GM23248 (cell line): ENCODE data around the gene SARS2. TPM values are rescaled to one million over a fixed set of nuclear protein-coding genes. Genes with fewer than 3 reads are reported as not detected.

Experiments
- DNase-seq: peaks from one replicate; pipeline ENCODE4 v3.0.0-alpha.2; 2015
- H2AFZ ChIP-seq: fragments of 200-600 bp; sonication (generic); 2 replicates; pipeline ENCODE4 v1.6.1; 2016; ENCODE audit warnings: antibody characterized with exemption
- H3F3A ChIP-seq: fragments of 200-600 bp; sonication (generic); 2 replicates; pipeline ENCODE4 v1.6.1; 2016; ENCODE audit warnings: mild to moderate bottlenecking, antibody characterized with exemption, mixed run types; ENCODE audit not compliant: insufficient read depth
- H3K27ac ChIP-seq: fragments of 200-600 bp; sonication (generic); 2 replicates; pipeline ENCODE4 v1.5.1; 2016; ENCODE audit warnings: mild to moderate bottlenecking
- H3K27me3 ChIP-seq: fragments of 200-600 bp; sonication (generic); replicated peaks from 2 replicates; pipeline ENCODE4 v1.6.1; 2016; ENCODE audit warnings: mild to moderate bottlenecking; ENCODE audit not compliant: insufficient read depth
- H3K36me3 ChIP-seq: fragments of 200-600 bp; sonication (generic); 2 replicates; pipeline ENCODE4 v1.6.1; 2016; ENCODE audit warnings: low read depth, mild to moderate bottlenecking
- H3K4me1 ChIP-seq: fragments of 200-600 bp; sonication (generic); 2 replicates; pipeline ENCODE4 v1.6.1; 2016; ENCODE audit warnings: mild to moderate bottlenecking; ENCODE audit not compliant: insufficient read depth
- H3K4me2 ChIP-seq: fragments of 200-600 bp; sonication (generic); one replicate; pipeline ENCODE4 v1.6.1; 2016; ENCODE audit warnings: mild to moderate bottlenecking; ENCODE audit not compliant: unreplicated experiment
- H3K4me3 ChIP-seq: fragments of 200-600 bp; sonication (generic); 2 replicates; pipeline ENCODE4 v1.5.1; 2016; ENCODE audit warnings: mild to moderate bottlenecking
- H3K79me2 ChIP-seq: fragments of 200-600 bp; sonication (generic); 2 replicates; pipeline ENCODE4 v1.6.1; 2016; ENCODE audit warnings: mild to moderate bottlenecking; ENCODE audit not compliant: insufficient read depth
- H3K9ac ChIP-seq: fragments of 200-600 bp; sonication (generic); 2 replicates; pipeline ENCODE4 v1.6.1; 2016; ENCODE audit warnings: mild to moderate bottlenecking
- H3K9me2 ChIP-seq: fragments of 200-600 bp; sonication (generic); 2 replicates; pipeline ENCODE4 v1.6.1; 2016; ENCODE audit warnings: mixed run types, mild to moderate bottlenecking, moderate library complexity; ENCODE audit not compliant: insufficient read depth
- H3K9me3 ChIP-seq: fragments of 200-600 bp; sonication (generic); one replicate; pipeline ENCODE4 v1.6.1; 2017; ENCODE audit warnings: low read depth
- H4K20me1 ChIP-seq: fragments of 200-600 bp; sonication (generic); 2 replicates; pipeline ENCODE4 v1.6.0; 2016; ENCODE audit not compliant: insufficient read depth
- EZH2 ChIP-seq: fragments of 200-600 bp; sonication (generic); IDR thresholded peaks from 2 replicates; pipeline ENCODE4 v1.6.1; 2018; ENCODE audit warnings: antibody characterized with exemption, mild to moderate bottlenecking; ENCODE audit not compliant: insufficient read depth, poor library complexity, severe bottlenecking
- EZH2phosphoT487 ChIP-seq: fragments of 200-600 bp; sonication (generic); IDR thresholded peaks from 2 replicates; pipeline ENCODE4 v1.6.1; 2018; ENCODE audit warnings: antibody characterized with exemption, moderate library complexity, mild to moderate bottlenecking, low read depth; ENCODE audit not compliant: insufficient read depth
- WGBS, 2 experiments: methylation state at CpG; one replicate each; pipeline ENCODE4 v1.1.6; 2015 to 2017; ENCODE audit warnings: low lambda C conversion rate in 2 of 2, low coverage in 1 of 2; ENCODE audit errors: missing lambda C conversion rate in 2 of 2; 5-methylcytosine and 5-hydroxymethylcytosine counted together
- in situ Hi-C: fragments of 300-500 bp; cut with MboI; formaldehyde crosslinking; loops from 2 replicates; pipeline ENCODE4 v1.15.0; 2020
- polyA plus RNA-seq: library from polyadenylated mRNA; unstranded; fragments of >200 nt; fragmentation: Nextera tagmentation; extraction: Ambion mirVana; gene quantifications from 2 replicates; pipeline ENCODE4 v1.2.1, GENCODE V29; 2016
- total RNA-seq: library from RNA; depleted of rRNA; stranded (reverse); fragments of >200 nt; shearing (Covaris generic); gene quantifications from 2 replicates; pipeline ENCODE4 v1.2.3, GENCODE V29; 2014

Gene SARS2
- total and polyA plus RNA-seq, 2 experiments from 2014 or later, result 18.4 to 33.2 TPM

DNA sequence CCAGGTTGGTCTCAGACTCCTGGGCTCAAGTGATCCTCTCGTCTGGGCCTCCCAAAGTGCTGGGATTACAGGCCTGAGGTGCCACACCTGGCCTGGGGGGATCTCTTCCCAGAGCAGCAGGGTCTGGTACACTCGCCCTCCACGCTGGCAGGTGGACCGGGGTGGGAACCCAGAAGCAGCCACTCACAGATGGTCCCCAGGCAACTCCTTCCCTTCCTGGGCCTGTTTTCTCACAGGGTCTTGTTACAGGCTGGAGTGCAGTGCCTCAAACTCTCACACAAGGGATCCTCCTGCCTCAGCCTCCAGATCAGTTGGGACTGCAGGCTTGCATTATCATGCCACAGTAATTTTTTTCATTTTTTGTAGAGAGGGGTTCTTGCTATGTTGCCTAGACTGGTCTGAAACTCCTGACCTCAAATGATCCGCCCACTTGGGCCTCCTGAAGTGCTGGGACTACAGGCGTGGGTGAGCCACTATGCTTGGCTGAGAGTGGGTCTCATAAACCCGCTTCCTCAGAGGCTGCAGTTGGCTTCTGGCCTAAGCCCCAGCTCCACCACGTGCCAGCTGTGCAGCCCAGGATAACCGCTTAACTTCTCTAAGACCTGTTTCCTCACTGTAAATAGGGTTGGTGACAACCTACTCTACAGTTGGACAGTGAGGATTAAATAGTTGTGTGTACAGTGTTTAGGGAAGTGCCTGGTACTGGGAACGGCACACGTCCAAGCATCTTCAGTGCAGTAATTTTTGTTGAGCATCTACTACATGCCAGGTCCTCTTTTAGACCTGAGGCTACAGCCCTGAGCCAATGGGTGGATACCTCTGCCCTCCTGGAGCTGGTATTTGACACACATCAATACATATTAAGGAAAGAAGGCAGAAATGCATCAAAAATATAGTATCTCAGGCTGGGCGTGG lies 17.7 kb downstream of the SARS2 start:
- Histone ChIP-seq H3K27me3 (no peaks in the 10 kb centered on the region), H3K36me3 (no peaks in the 10 kb centered on the region), H3K9me3 (no peaks in the 10 kb centered on the region), H3K4me3 (no peak overlapping the region), H3F3A (no peaks in the 10 kb centered on the region), H3K4me2 (no peak overlapping the region), H3K9ac (no peak overlapping the region), H4K20me1 (no peaks in the 10 kb centered on the region), H2AFZ (no peak overlapping the region), H3K9me2 (no peaks in the 10 kb centered on the region), H3K79me2 (no peaks in the 10 kb centered on the region), H3K4me1 (no peaks in the 10 kb centered on the region), H3K27ac (no peak overlapping the region)
- DNase-seq, result no peak
- TF ChIP-seq EZH2, result no peak
- TF ChIP-seq EZH2phosphoT487, result no peak
- WGBS, 2 experiments, result 68 to 78% methylated on average over 12 of the region's 12 CpGs
- in situ Hi-C loops, result no loop called here

DNA sequence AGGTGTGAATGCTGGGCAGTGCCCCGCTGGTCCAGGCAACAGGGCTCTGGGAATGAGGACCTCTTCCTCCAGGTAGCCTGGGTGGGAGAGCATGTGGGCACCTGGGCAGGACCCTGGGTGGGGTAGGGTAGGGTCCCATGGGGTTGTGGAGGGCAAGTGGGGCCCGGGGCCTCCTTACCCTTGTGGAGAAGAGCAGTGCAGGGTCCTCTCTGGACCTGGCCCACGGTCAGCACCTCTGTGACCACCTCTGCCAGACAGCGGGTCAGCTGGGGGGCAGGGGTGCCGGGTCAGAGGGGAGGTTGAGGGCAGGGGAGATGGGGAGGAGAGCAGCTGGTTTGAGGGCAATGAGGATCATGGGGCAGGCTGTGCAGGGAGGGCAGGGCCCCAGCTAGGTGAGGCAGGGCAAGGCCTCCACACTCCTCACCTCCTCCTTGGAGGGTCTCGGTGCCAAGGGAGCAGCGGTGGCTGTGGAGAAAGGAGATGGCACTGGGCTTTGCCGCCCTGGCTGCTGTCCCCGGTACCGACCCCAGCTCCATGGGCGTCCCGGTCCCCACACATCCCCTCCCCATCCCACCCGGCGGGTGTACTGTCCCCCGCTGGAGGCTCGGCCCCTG lies 19.1 kb downstream of the SARS2 start:
- Histone ChIP-seq H3K9me2 (no peaks in the 10 kb centered on the region), H3K4me2 (no peak overlapping the region), H3K27me3 (no peaks in the 10 kb centered on the region), H3F3A (no peaks in the 10 kb centered on the region), H3K4me1 (no peaks in the 10 kb centered on the region), H2AFZ (no peak overlapping the region), H3K9ac (no peak overlapping the region), H3K27ac (no peak overlapping the region), H3K36me3 (no peaks in the 10 kb centered on the region), H3K9me3 (no peaks in the 10 kb centered on the region), H3K79me2 (no peaks in the 10 kb centered on the region), H4K20me1 (no peaks in the 10 kb centered on the region), H3K4me3 (no peak overlapping the region)
- WGBS, 2 experiments, result 61 to 80% methylated on average over 8 to 13 of the region's 16 CpGs
- TF ChIP-seq EZH2phosphoT487 (no peak), EZH2 (no peak)
- no peak for DNase-seq
- in situ Hi-C loops, result no loop called here

DNA sequence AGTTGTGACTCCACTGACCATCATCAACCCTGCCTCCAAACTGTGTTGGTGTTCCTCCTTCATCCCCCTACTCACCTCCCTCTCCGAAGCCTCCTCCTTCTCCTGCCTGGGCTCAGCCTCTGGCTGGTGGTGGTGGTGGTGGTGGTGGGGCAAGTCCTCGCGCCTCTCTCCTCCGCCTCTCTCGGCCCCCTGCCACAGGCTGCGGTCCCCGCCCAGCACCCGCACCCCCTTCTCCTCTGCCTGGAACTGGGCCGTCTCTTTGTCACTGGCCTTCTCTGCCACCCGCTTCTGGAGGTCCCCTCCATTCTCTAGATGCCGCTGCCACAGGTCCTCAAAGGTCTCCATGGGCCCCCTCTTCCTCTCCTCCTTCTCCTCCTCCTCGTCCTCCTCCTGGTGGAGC lies 20.1 kb downstream of the SARS2 start:
- Histone ChIP-seq H3K4me1 (no peaks in the 10 kb centered on the region), H3K4me3 (no peak overlapping the region), H4K20me1 (no peaks in the 10 kb centered on the region), H3K9ac (no peak overlapping the region), H3K27me3 (no peaks in the 10 kb centered on the region), H3K9me3 (no peaks in the 10 kb centered on the region), H3F3A (no peaks in the 10 kb centered on the region), H3K36me3 (no peaks in the 10 kb centered on the region), H3K79me2 (no peaks in the 10 kb centered on the region), H3K4me2 (no peak overlapping the region), H2AFZ (no peak overlapping the region), H3K27ac (no peak overlapping the region), H3K9me2 (no peaks in the 10 kb centered on the region)
- WGBS, 2 experiments, result 88 to 90% methylated on average over 4 to 12 of the region's 12 CpGs
- in situ Hi-C loops, result no loop called here
- TF ChIP-seq EZH2phosphoT487 (no peak), EZH2 (no peak)
- no peak for DNase-seq

DNA sequence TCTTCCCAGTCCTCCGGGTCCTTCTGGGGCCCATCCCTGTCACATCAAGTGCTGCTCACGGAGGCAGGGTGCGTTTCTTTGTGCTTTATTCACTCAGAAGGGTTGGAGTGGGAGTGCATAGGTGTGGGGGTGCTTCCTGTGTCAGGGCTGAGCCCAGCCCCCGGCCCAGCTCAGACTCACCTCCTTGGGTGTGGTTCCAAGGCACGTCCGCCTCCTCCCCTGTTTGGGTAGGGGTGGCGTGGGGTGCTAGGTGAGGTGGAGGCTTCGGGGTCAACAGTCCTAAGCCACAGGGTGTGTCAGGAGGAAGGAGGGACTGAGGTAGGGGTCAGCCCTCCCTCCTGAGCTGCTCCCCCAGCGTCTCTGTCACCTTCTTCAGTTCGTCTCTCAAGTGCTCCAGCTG lies 21.7 kb downstream of the SARS2 start:
- no peaks in the 10 kb centered on the region for H4K20me1 ChIP-seq
- no peaks in the 10 kb centered on the region for H3K36me3 ChIP-seq
- in situ Hi-C loops, result no loop called here
- H3K9me2 ChIP-seq, result no peaks in the 10 kb centered on the region
- peaks cover 8% of the 10 kb centered on the region; the same call in 1 of the 2 replicates for H3K79me2 ChIP-seq
- no peak overlapping the region for H2AFZ ChIP-seq
- WGBS, 2 experiments, result 87 to 88% methylated on average over 10 of the region's 10 CpGs
- no peaks in the 10 kb centered on the region for H3K9me3 ChIP-seq
- H3K27ac ChIP-seq, result no peak overlapping the region
- H3K4me2 ChIP-seq, result no peak overlapping the region
- H3K27me3 ChIP-seq, result no peaks in the 10 kb centered on the region
- DNase-seq, result no peak
- no peaks in the 10 kb centered on the region for H3K4me1 ChIP-seq
- H3K9ac ChIP-seq, result no peak overlapping the region
- no peak overlapping the region for H3K4me3 ChIP-seq
- no peaks in the 10 kb centered on the region for H3F3A ChIP-seq
- TF ChIP-seq EZH2 (no peak), EZH2phosphoT487 (no peak)
